ENCODE data around the gene NFAT5.

GRCh38 chr16:69688589-69688988 lies 122.8 kb downstream of the NFAT5 start:
- TF ChIP-seq CTCF (IDR thresholded peaks at IDR 0.05) (no peak), POLR2A (IDR thresholded peaks at IDR 0.05) (no peak)

Data from ovary (tissue), 3 donors.